ENCODE results near the gene FOSB.

DNA sequence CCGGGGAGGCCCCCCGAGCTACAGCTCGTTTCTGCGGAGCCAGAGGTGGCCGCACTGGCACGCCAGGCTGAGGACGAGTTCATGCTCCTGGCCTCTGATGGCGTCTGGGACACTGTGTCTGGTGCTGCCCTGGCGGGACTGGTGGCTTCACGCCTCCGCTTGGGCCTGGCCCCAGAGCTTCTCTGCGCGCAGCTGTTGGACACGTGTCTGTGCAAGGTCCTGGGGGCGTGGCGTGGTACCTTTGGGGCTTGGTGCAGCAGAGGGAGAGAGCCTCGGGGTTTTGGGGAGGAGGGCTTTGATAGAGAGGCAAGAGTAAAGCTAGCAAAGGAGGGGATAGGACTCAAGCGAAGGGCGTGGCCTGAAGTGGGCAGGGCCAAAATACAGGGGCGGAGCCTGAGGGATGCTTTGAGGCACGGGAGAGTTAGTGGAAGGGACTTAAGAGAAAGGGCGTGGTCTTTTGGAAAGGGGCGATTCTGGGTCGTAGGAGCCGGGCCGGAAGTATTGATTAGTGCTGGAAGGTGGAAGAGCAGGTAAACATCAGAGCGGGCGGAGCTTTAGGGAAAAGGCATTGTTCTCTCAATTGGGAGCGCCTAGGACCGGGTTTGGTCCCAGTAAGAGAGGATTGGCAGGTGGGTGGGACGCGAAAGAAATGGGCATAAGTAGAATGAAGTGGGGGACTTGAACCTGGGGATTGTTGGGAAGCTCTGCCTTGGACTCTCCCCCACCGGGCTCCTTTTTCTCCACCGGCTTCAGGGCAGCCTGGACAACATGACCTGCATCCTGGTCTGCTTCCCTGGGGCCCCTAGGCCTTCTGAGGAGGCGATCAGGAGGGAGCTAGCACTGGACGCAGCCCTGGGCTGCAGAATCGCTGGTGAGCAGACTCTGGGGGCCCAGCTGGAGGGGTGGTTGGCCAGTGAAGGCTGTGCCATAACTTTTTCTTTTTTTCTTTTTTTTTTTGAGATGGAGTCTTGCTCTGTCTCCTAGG is 31.7 kb downstream of the FOSB start:
- TF ChIP-seq POLR2A (IDR thresholded peaks at IDR 0.05) (no peak), CTCF (IDR thresholded peaks at IDR 0.05) (no peak), POLR2AphosphoS5 (IDR thresholded peaks at IDR 0.05; ENCODE audit: insufficient read depth in 1 of 2, low read depth in 1 of 2) (no peak)
